Mammary epithelial cell (primary cell): ENCODE measurements around the gene UBE2R2.

Source experiments
- CTCF ChIP-seq, 2 donors: IDR thresholded peaks in 1 of 2; conservative IDR thresholded peaks in 1 of 2; 2 replicates each; pipeline ENCODE4 v1.5.1; 2011 to 2012; ENCODE audit warnings: inconsistent platforms in 2 of 2, low read length in 2 of 2, mild to moderate bottlenecking in 2 of 2, control low read depth in 1 of 2, low read depth in 1 of 2; ENCODE audit not compliant: insufficient read depth in 1 of 2; ENCODE audit errors: extremely low read depth in 1 of 2
- EZH2 ChIP-seq: IDR thresholded peaks from 2 replicates; pipeline ENCODE4 v1.6.1; 2012; ENCODE audit warnings: low read length, inconsistent platforms, borderline replicate concordance

GRCh38 chr9:33923079-33923478, 106.1 kb downstream of the UBE2R2 start:
- TF ChIP-seq CTCF (conservative IDR thresholded peaks at IDR 0.05 in 1 of 2, IDR thresholded peaks at IDR 0.05 in 1 of 2; ENCODE audit: extremely low read depth in 1 of 2, insufficient read depth in 1 of 2, low read depth in 1 of 2, low read length in 2 of 2) (no peak), EZH2 (no peak)
